Measurements from ENCODE around the gene CDADC1.

CDADC1 gene

GRCh38 chr13:49258089-49258796 is 10.5 kb downstream of the CDADC1 start:
- ChIA-PET CTCF (interaction anchor here (1.0 to 4.2 kb wide), 4 partner anchors 10 to 22 kb away, joined by 3 to 24 read pairs (median 4); no protein-coding TSS in a partner anchor), POLR2A (no interaction called here)
- TF ChIP-seq CTCF (IDR thresholded peaks at IDR 0.05; ENCODE audit: insufficient read depth, low read length, missing control alignments): no peak
- DNase-seq (ENCODE audit: low read depth, low spot score): no peak
- no peak overlapping the region for H3K4me3 ChIP-seq (ENCODE audit: low read depth, low read length)

DNA sequence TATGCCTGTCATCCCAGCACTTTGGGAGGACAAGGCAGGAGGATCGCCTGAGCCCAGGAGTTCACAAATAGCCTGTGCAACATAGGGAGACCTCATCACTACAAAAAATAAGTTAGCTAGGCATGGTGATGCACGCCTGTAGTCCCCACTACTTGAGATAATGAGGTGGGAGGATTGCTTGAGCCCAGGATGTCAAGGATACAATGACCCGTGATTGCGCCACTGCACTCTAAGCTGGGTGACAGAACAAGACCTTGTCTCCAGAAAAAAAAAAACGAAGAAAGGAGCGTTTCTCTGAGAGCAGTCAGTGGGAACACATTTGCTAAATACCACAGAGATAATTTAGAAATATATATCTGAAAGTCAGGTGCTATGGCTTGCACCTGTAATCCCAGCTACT is 11.9 kb downstream of the CDADC1 start:
- H3K4me3 ChIP-seq (ENCODE audit: low read depth, low read length): no peak overlapping the region
- TF ChIP-seq CTCF (IDR thresholded peaks at IDR 0.05; ENCODE audit: insufficient read depth, low read length, missing control alignments): no peak
- POLR2A ChIA-PET: no interaction called here
- CTCF ChIA-PET: interaction anchor here (4.2 kb wide), 1 partner anchor 21 kb away, joined by 24 read pairs; no protein-coding TSS in a partner anchor
- DNase-seq (ENCODE audit: low read depth, low spot score): no peak

DNA sequence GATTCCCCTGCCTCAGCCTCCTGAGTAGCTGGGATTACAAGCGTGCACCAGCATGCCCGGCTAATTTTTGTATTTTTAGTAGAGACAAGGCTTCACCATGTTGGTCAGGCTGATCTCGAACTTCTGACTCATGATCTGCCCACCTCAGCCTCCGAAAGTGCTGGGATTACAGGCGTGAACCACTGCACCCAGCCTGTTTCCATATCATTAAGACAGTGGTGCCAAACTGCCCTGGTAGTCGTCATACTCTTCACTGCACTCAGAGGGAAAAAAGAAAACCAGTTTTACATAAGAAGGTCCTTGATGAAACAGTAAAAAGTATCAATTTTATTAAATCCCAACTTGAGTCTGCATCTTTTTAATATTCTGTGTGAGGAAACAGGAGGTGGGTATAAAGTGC is 14.9 kb downstream of the CDADC1 start:
- ChIA-PET CTCF (no interaction called here), POLR2A (no interaction called here)
- DNase-seq (ENCODE audit: low read depth, low spot score): no peak
- H3K4me3 ChIP-seq (ENCODE audit: low read depth, low read length): no peak overlapping the region
- TF ChIP-seq CTCF (IDR thresholded peaks at IDR 0.05; ENCODE audit: insufficient read depth, low read length, missing control alignments): no peak

DNA sequence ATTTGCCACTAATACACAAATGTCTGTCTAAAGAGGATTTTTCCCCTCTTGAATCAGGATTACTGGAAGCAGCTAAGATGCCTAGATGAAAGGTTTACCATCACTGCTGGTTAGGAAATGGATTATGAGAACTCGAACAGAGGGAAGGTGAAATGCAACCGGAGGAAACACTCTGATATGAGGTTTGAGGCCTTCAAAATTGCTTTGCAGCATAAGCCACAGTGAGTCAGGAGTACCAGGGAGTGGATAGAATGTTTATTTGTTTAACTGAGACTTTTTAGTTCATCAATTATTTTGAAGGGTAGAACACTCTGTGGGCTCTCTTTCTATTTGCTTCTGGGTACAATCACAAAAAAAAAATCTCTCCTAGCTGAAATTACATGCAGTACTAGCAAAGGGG is 18.1 kb downstream of the CDADC1 start:
- no peak overlapping the region for H3K4me3 ChIP-seq (ENCODE audit: low read depth, low read length)
- ChIA-PET CTCF (interaction anchor here (0.8 to 2.2 kb wide), 5 partner anchors 13 to 25 kb away, joined by 4 to 15 read pairs (median 6); partner anchors contain the start of gene CDADC1), POLR2A (no interaction called here)
- DNase-seq (ENCODE audit: low read depth, low spot score): no peak
- no peak for TF ChIP-seq CTCF (IDR thresholded peaks at IDR 0.05; ENCODE audit: insufficient read depth, low read length, missing control alignments)

- no peak overlapping the region for H3K4me3 ChIP-seq (ENCODE audit: low read depth, low read length)
- CTCF ChIA-PET: interaction anchor here (0.6 to 4.4 kb wide), 5 partner anchors 9 to 235 kb away, joined by 3 to 53 read pairs (median 3); no protein-coding TSS in a partner anchor
- no peak for DNase-seq (ENCODE audit: low read depth, low spot score)
- POLR2A ChIA-PET: no interaction called here
- no peak for TF ChIP-seq CTCF (IDR thresholded peaks at IDR 0.05; ENCODE audit: insufficient read depth, low read length, missing control alignments)
Measured at GRCh38 chr13:49271264-49271663, 23.5 kb downstream of the CDADC1 start.

- DNase-seq (ENCODE audit: low read depth, low spot score): no peak
- no peak for TF ChIP-seq CTCF (IDR thresholded peaks at IDR 0.05; ENCODE audit: insufficient read depth, low read length, missing control alignments)
- no peak overlapping the region for H3K4me3 ChIP-seq (ENCODE audit: low read depth, low read length)
- POLR2A ChIA-PET: no interaction called here
- CTCF ChIA-PET: interaction anchor here (4.4 kb wide), 1 partner anchor 8 kb away, joined by 53 read pairs; no protein-coding TSS in a partner anchor
Measured at GRCh38 chr13:49272296-49272695, 24.6 kb downstream of the CDADC1 start.
